HCT116 (cell line): Measurements from ENCODE around the gene HIRA. TPM values are rescaled to one million over a fixed set of nuclear protein-coding genes. Genes with fewer than 3 reads are reported as not detected.

ENCODE experiments used
- total RNA-seq: library from RNA; stranded (reverse); gene quantifications from one replicate; pipeline ENCODE4 v1.2.1, GENCODE V29; 2021; ENCODE audit not compliant: unreplicated experiment

HIRA gene
- total RNA-seq, 1 experiment from 2014 or later, result 30.6 TPM

Other genes starting within 250 kb of the HIRA start
- 7.1 TPM for gene CLTCL1, start 140.0 kb downstream of the HIRA start, total RNA-seq
- 40.1 TPM for gene MRPL40, start 812 bp upstream of the HIRA start, total RNA-seq
- gene C22orf39, start 16.0 kb upstream of the HIRA start, total RNA-seq, result 17.7 TPM
- gene UFD1, start 47.5 kb upstream of the HIRA start, total RNA-seq, result 97.5 TPM
- 43.4 TPM for gene CDC45, start 48.2 kb upstream of the HIRA start, total RNA-seq
- gene CLDN5, start 92.7 kb upstream of the HIRA start, total RNA-seq, result 0.32 TPM